GM12872 (cell line): Measurements from ENCODE around the gene MDFI.

Experiments
- TF ChIP-seq, protein P1 (sequence below): IDR thresholded peaks from 3 replicates; pipeline ENCODE4 v1.5.1; 2011; ENCODE audit warnings: low read depth, mild to moderate bottlenecking, low read length, moderate library complexity; ENCODE audit not compliant: insufficient read depth

The MDFI gene

DNA sequence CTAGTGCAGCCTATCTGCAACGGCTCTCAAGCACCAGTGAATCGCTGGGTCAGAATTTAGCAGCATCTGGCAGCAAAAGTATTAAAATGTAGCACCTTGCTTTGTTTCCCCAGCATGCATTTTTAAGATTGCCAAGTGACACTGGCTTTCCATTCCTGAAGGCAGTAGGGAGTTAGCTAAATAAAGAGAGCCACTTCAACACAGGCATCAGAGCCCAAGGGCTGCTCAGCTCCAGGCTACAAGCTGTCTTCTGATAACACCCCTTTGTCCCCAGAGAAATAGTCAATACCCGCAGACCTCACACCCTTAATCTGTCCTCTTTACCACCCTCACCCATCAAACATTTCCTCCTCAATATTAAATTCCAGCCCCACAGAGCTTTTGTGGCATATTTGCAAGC, 19.7 kb upstream of the MDFI start:
- TF ChIP-seq, protein P1, sequence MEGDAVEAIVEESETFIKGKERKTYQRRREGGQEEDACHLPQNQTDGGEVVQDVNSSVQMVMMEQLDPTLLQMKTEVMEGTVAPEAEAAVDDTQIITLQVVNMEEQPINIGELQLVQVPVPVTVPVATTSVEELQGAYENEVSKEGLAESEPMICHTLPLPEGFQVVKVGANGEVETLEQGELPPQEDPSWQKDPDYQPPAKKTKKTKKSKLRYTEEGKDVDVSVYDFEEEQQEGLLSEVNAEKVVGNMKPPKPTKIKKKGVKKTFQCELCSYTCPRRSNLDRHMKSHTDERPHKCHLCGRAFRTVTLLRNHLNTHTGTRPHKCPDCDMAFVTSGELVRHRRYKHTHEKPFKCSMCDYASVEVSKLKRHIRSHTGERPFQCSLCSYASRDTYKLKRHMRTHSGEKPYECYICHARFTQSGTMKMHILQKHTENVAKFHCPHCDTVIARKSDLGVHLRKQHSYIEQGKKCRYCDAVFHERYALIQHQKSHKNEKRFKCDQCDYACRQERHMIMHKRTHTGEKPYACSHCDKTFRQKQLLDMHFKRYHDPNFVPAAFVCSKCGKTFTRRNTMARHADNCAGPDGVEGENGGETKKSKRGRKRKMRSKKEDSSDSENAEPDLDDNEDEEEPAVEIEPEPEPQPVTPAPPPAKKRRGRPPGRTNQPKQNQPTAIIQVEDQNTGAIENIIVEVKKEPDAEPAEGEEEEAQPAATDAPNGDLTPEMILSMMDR: no peak

DNA sequence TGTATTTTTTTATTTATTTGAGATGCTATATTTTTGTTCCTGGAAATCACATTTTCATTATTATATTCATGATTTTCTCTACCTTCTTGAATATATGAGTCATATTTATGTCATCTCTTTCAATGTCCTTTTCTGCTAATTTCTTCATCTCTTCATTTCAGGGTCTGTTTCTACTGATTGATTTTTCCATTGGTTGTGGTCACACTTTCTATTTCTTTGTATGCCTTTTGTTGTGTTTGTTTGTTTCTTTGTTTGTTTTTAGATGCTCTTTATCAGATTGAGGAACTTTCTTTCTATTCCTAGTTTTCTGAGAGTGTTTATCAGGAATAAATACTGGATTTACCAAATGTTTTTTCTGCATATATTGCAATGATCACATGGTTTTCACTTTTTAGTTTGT, 16.9 kb upstream of the MDFI start:
- TF ChIP-seq, protein P1: no peak

DNA sequence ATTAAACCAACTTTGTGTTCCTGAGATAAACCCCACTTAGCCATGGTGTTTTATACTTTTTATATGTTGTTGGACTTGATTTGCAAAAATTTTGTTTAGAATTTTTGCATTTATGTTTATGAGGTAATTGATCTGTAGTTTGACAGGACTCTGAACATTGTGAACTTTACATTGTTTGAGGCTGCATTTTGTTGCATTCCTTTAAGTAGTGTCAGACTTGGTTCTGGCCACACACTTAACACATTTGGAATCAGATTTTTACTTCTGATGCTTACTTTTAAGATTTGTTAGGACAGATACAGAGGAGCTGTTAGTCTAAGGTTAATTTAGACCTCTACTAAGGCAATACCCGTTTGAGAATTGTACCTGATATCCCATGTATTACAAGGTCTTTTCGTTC, 16.5 kb upstream of the MDFI start:
- TF ChIP-seq, protein P1: no peak

DNA sequence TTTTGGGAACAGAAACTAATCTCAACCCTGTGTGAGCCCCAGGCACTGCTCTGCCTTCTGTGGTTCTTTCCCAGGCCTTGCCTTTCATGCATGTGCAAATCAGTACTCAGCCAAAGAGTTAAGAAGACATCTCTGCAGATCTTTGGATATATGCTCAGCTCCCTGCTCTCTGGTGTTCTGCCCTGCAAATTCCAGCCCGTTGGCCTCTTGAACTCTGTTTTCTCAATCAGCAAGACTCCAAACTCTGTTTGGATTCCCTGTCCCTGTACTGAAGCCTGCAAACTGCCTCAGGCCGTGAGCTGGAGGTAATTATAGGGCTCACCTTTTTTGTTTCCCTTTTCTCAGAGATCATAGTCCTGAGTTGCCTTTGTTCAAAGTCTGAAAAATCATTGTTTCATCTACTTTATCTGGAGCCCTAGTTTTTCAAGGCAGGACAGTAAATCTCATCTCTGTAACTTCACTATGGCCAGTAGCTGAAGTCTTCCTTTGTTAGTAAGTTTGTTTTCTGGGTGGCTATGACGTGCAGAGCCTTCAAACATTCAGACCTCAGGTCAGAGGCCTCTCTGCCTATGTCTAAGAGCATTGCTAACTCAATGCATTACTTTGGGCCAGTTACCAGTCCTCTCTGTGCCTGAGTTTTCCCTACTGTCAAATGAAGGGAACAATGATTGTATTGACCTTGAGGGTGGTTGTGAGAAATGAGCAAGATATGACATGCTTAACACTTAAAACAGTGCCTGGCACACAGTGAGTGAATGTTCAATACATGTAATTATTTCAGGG, 15.9 kb upstream of the MDFI start:
- TF ChIP-seq, protein P1: no peak

DNA sequence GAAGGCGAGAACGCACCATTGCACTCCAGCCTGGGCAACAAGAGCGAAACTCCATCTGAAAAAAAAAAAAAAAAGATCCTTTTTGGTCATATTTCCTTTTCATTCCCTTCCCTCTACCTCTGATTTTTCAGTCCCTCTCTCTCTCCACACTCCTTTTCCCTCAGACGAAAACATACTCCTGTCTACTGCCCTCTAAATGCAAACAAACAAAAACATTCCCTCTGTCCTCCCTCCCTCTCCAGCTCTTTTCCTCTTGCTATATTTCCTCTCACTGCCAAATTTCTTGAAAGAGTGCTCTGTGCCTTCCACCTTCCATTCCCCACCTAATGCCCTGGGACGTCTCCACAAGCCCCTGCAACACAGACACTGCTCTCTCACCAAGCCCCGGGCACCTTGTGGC, 14.9 kb upstream of the MDFI start:
- TF ChIP-seq, protein P1: no peak

DNA sequence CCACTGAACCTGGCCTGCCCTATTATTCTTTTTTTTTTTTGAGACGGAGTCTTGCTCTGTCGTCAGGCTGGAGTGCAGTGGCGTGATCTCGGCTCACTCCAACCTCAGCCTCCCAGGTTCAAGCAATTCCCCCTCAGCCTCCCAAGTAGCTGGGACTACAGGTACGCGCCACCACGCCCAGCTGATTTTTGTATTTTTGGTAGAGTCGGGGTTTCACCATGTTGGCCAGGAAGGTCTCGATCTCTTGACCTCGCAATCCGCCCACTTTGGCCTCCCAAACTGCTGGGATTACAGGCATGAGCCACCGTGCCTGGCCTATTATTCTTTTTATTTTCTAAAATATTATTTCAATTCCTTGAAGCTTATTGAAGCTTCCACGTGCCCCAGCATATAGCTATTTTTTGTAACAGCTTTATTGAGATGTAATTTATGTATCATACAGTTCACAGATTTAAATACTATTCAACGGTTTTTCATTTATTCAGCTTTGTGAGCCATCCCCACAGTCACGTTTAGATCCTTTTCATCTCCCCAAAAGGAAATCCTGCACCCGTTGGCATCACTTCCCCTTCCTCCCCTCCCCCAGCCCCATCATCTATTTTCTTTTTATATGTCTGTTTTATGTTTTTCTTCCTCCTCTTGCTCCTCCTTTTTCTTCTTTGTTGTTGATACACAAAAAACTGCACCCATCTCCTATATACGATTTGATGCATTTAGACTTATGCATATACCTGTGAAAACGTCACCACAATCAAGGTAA, 13.5 kb upstream of the MDFI start:
- TF ChIP-seq, protein P1: no peak

DNA sequence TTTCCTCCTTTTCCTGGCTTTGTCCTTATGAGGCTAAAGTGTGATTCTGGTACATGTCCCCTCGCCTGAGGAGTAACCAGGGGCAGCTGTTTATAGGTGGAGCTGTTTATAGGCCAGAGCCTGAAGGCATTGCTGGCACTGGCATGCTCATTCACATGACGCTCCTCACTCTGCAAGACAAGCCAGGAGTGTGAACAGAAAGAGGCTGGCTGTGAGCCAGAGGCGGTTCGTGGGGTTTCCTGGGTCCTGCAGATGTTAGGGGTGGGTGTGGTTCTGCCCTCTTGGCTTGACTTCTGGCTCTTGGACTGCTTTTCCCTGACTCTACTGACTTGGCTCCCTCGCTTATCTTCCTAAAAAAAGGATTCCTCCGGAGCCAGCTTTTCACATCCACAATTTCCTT, 12.8 kb upstream of the MDFI start:
- TF ChIP-seq, protein P1: no peak
